ENCODE measurements around the gene KRTAP5-5. TPM values are rescaled to one million over a fixed set of nuclear protein-coding genes. Genes with fewer than 3 reads are reported as not detected.

Gene KRTAP5-5
- total RNA-seq, 1 experiment from 2014 or later, result not detected

DNA sequence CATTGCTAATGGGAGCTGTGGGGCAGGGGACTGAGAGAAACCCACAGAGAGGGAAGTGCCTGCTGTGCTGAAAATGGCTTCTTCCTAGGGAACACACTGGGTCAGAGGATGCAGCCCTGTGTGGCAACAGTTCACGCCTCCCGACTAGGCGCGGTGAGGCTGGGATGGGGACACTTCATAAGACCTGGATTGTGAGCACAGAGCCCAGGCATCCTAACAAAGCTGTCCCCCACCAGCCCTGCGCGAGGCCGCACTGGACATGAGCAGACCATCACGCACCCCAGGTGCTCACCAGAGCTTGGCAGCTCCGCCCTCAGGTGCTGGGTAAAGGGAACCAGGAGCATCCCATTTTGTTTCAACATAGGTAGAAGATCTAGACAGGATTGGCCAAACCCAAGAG, 5.9 kb upstream of the KRTAP5-5 start:
- no peak overlapping the region for H3K56ac ChIP-seq (ENCODE audit: insufficient read length, low read depth, low read length)
- no peak overlapping the region for H4K8ac ChIP-seq (replicated peaks; ENCODE audit: insufficient read length, low read depth, low read length)
- H3K23ac ChIP-seq (ENCODE audit: insufficient read length, low read depth, low read length), result no peak overlapping the region
- H2BK5ac ChIP-seq (ENCODE audit: insufficient read length, low read length), result no peak overlapping the region
- no peaks in the 10 kb centered on the region for H3K23me2 ChIP-seq (ENCODE audit: insufficient read length, low read depth, low read length, poor library complexity, severe bottlenecking)
- H2BK20ac ChIP-seq (ENCODE audit: low read depth, low read length, poor library complexity, severe bottlenecking), result no peak overlapping the region
- H3K27me3 ChIP-seq (ENCODE audit: insufficient read depth, low read length), result no peaks in the 10 kb centered on the region
- Mint-ChIP-seq H3K36me3 (ENCODE audit: insufficient read depth in 1 of 3, low read depth in 3 of 3) (no peaks in the 10 kb centered on the region), H3K9me3 (no peaks in the 10 kb centered on the region; a peak in 2 of 5 replicates), H3K4me1 (peaks cover 0 to 5% of the 10 kb centered on the region in 2 experiments; a peak in 2 of 4 replicates), H3K27me3 (ENCODE audit: low read depth) (peaks cover 55% of the 10 kb centered on the region), H3K4me3 (no peak overlapping the region), H3K27ac (peak overlapping the region in 1 of 3 experiments; percentile 65; a peak in 1 of 7 replicates)
- no peak overlapping the region for H3K4ac ChIP-seq (ENCODE audit: low read depth, low read length)
- no peak overlapping the region for H2AK5ac ChIP-seq (ENCODE audit: insufficient read length, low read length)
- H3T11ph ChIP-seq (ENCODE audit: low read length), result no peak overlapping the region
- no peaks in the 10 kb centered on the region for H3K4me1 ChIP-seq (ENCODE audit: insufficient read depth, low read length)
- H3K27ac ChIP-seq (ENCODE audit: insufficient read length, low read depth, low read length), result no peak overlapping the region
- no peak overlapping the region for H3K9ac ChIP-seq (ENCODE audit: extremely low read depth, insufficient read length, low read length)
- no peaks in the 10 kb centered on the region for H3K79me1 ChIP-seq (ENCODE audit: insufficient read depth, low read depth, low read length, poor library complexity, severe bottlenecking)
- H4K91ac ChIP-seq (ENCODE audit: insufficient read length, low read depth, low read length), result no peak overlapping the region
- H2BK120ac ChIP-seq (ENCODE audit: low read depth, low read length, poor library complexity, severe bottlenecking), result no peak overlapping the region
- WGBS (ENCODE audit: extremely low coverage, insufficient read length, low lambda C conversion rate), result no CpG with 5 or more reads among the region's 9 CpGs
- H3K9me3 ChIP-seq (ENCODE audit: control insufficient read depth, low read depth, low read length), result no peaks in the 10 kb centered on the region
- no peak overlapping the region for H2AFZ ChIP-seq (ENCODE audit: low read length)
- DNase-seq, result no peak
- no peaks in the 10 kb centered on the region for H3K79me2 ChIP-seq (ENCODE audit: insufficient read depth, low read length)
- H3K4me2 ChIP-seq (ENCODE audit: insufficient read depth, insufficient read length, low read length), result no peak overlapping the region
- H3K14ac ChIP-seq (ENCODE audit: insufficient read depth, low read length), result no peak overlapping the region; the same call in 1 of the 2 replicates
- H2BK15ac ChIP-seq (ENCODE audit: low read depth, low read length), result no peak overlapping the region
- H2BK12ac ChIP-seq (ENCODE audit: insufficient read length, low read depth, low read length), result no peak overlapping the region
- no peak overlapping the region for H3K18ac ChIP-seq (ENCODE audit: insufficient read length, low read depth, low read length)
- no peak overlapping the region for H4K5ac ChIP-seq (ENCODE audit: insufficient read length, low read depth, low read length)
- H4K20me1 ChIP-seq (ENCODE audit: control insufficient read depth, insufficient read depth, insufficient read length), result no peaks in the 10 kb centered on the region
- TF ChIP-seq, protein P1, sequence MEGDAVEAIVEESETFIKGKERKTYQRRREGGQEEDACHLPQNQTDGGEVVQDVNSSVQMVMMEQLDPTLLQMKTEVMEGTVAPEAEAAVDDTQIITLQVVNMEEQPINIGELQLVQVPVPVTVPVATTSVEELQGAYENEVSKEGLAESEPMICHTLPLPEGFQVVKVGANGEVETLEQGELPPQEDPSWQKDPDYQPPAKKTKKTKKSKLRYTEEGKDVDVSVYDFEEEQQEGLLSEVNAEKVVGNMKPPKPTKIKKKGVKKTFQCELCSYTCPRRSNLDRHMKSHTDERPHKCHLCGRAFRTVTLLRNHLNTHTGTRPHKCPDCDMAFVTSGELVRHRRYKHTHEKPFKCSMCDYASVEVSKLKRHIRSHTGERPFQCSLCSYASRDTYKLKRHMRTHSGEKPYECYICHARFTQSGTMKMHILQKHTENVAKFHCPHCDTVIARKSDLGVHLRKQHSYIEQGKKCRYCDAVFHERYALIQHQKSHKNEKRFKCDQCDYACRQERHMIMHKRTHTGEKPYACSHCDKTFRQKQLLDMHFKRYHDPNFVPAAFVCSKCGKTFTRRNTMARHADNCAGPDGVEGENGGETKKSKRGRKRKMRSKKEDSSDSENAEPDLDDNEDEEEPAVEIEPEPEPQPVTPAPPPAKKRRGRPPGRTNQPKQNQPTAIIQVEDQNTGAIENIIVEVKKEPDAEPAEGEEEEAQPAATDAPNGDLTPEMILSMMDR (conservative IDR thresholded peaks at IDR 0.05), result no peak
